ENCODE measurements around the gene TKTL1.

Gene TKTL1

GRCh38 chrX:154365052-154365600, 69.5 kb downstream of the TKTL1 start:
- no peak for DNase-seq

GRCh38 chrX:154365997-154366665, 70.5 kb downstream of the TKTL1 start:
- no peak for DNase-seq

GRCh38 chrX:154366666-154367055, 71.1 kb downstream of the TKTL1 start:
- no peak for DNase-seq

DNA sequence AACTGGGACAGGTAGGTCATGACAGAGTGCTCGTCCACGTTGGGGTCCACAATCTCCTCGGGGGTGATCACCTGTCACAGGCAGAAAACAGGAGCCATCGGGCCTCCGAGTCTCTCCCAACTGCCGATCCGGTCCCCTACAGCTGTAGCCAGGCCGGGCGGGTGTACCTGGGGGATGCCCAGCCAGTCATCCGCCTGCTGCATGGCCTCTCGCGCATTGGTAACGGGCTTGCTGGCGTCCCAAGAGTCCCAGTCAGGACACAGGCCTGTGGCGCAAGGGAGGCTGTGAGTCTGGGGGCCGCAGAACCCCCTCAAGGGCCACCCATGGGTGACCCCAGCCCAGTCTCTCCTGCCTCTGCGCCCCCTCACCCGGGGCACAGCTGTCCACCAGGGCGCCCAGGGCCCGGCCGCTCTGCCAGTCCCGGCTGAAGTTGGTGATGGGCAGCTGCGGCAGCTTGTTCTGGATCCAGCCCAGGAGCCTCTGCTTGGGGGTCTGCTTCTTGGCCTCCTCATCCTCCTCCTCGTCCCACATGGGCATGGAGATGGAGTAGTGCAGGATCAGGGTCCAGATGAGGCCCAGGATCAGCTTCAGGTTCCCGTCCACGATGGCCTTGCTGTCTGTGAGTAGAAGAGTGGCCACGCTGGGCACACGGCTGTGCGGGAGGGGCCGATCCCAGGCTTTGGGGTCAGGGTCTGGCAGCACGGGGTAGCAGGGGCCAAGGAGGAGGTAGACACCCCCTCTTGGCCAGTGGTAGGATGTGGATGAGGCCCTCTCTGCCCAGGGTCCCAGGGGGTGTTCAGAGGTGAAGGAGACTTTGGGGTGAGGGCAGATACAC, 72.1 kb downstream of the TKTL1 start:
- DNase-seq, result no peak

DNA sequence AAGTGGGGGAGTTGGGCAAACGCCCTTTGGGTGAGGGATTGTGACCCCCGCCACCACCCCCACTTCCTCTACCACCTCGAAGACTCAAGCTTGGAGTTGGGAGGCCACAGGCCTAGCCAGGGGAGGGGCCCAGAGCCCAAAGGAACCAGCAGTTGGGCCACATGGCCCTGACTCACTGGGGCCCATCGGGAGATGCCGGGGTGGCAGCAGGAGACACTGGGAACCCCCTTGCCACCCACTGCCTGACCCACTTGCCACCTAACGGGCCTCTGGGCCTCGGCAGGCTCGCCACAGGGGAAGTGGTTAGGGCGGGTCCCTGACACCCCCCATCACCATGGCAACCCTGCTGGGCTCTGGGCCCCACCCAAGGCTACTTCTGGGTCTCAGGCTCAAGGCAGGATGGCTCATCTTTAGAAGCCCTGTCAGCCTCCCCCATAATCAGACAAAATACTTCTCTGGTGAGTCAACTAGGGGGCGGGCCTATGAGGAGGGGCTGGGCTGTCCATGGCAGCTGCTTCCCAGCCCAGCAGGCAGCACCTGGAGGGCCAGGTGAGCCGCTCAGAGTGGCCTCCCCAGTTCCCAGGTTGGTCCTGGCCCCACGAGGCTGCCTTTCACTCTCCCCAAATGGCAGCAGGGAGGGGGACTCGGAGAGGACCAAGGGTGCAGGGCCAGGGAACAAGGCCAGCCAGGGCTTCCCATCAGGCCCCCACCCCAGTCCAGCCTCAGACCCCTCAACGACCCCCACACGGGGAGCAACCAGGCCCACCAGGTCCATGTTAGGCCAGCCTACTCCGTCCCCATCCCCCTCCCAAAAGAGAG, 73.2 kb downstream of the TKTL1 start:
- DNase-seq, result no peak

DNA sequence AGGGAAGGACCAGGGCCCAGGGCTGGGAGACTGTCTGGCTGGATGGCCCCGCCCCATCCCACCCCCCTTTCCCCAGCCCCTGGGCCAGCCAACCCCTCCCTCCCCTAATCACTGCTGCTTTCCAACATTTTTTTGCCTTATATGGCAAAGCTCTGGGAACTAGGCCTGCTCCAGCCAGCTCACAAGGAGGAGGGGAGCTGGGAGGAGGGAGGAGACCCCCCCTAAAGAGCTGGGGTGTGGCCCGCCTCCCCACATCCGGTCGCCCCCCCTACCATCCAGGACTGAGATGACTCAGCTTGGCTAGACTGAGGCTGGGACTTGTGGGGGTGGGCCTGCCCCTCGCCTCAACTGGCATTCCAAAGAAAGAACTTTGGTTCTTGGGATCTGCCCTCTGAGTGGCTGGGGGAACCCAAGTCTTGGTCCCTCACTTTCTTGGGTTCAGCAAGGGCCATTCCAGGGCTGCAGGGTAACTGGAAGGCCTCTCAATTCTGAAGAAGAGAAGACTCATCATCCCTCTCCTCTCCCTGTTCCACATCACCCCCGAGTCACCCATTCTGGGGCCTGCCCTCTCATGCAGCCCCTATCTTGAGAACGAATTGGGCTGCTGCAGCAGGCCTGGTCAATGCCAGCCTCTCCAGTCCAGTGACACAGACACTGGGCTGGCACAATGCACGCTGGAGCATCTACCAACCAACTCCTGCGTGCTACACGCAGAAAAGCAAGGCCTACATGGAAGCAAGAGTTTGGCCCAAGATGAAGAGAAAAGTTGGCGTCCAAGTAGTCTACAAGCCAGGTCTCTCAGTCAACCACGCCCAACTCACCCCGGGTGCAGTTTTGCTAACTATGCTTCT, 74.1 kb downstream of the TKTL1 start:
- no peak for DNase-seq

GRCh38 chrX:154370300-154371016, 74.9 kb downstream of the TKTL1 start:
- no peak for DNase-seq

- DNase-seq, result no peak
Measured at GRCh38 chrX:154371017-154371788, 75.6 kb downstream of the TKTL1 start.

DNA sequence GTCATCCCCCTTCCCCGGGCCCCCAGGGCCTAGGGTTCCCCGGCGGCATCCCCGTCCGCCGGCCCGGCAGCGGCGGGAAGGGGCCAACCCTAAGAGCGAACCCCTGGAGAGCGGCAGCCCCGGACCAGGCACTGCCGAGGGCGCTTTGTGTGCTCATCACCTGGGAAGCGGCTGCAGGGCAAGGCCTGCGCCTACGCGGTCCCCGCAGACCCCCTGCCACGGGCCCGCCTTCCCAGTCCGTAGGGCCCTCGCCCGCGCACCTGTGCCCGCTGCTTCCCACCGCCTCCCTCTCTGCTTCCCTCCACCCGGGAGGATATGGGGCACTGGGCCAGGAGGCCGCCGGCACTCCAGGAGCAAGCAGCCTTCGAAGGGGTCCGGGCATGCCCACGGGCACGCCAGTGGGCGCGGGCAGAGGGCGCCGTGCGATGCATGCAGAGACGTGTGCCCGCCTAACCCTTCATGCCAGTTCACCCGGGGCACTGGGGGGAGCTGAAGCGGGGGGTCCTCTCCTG, 76.2 kb downstream of the TKTL1 start:
- no peak for DNase-seq

DNA sequence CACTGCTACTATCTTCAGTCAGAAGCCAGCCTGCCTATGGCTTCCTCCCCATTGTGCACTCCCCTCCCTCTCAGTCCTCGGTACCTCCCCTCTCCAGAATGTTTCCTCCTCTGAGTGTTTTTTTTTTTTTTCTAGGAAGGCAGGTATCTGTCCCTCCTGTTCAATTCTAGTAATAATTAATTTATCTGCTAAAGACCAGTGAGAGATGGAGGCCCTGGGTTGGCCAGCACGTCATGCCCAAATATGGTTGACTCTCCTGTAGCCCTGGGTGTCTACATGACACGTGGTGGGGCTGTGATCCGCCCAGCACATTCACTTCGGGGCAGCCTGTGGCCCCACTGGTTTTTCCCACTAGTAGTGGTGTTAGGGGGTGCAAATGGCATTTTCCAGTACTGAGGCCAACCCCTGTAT, 77.0 kb downstream of the TKTL1 start:
- no peak for DNase-seq

DNA sequence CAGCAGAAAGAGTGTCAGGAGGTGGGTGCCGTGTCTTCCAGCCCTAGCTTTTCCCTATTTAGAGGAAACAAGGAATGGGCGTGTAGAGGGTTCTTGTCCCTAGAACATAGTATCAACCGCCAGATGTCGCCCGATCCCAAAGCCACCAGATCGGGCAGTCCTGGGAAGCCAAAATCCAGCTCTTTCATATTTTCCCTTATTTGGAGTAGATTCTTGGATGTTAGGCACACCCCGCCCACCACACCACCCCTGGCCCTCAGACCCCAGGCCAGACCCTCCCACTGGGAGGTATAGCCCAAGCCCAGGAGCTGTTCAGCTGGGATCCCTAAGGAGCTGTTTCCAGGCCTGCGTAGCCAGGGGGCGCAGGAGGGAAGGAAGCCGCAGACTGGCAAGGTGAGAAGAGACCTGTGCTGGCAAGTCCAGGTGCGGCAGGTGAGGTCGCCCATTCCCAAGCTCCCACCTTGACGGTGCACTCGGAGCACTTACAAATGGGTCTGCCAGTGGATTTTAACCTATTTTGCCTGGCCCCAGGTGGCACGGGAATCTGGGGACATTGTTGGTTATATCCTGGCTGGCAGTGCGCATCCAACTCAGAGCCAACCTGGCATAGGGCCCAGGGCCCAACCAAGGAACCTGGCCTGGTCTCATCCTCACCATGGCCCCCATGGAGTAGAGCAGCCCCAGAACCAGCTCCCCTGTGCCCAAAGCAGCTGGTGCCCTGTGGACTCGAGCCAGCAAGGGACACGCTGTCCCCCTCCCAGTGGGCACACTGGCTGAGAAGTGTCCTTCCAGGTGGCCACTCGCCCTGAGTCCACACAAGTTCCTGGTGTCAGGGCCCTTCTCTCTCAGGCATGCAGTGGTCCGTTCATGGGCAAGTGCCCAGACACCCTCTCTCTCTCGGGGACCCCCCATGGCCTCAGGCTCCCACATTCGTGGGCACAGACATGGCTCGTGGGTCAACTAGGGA, 78.0 kb downstream of the TKTL1 start:
- peak; percentile 20 for DNase-seq

DNA sequence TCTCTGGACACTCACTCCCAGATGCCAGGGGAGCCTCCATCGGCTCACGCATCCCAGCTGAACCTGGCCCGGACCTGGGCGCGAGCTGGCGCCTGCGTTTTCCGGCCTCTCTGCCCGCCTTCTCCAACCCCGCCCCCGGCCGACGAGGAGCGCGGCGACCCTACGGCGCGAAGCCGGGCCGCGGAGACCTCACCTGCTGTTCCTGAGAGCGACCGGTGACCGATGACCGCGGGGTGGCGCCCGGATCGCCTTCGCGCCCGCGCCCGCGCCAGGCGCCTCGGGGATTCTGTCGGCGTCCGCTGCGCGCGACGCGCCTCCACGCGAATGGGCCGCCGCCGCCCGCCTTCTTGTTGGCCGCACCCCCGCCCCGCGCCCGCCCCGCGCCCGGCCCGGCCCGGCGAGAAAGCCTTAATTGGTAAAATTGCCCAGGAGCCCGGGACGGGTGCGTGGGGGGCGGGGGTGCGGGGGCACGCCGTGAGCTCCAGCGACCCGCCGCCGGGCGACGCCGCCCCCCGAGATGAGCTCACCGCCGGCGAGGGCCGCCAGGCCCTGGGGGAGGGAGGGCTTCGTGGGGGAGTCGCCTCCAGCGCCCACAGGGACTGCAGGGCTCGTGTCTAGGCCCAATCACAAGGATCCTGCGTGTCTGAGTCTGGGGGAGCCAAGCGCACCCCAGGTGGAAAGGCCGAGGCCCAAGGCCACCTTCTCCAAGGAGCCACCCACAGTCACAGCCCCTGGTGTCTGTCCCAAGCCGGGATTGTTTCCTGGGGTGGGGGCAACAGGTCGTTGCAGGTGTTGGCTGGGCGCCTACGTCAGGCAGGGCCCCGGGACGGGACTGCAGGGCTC, 78.9 kb downstream of the TKTL1 start, which contains the start of gene FLNA:
Gene FLNA, minus strand, starts transcription at position 322 of the 843 bp plus-strand sequence. CDS start 3,389 bp downstream, outside the sequence.
- no peak for DNase-seq

GRCh38 chrX:154375156-154375504, 79.5 kb downstream of the TKTL1 start:
- no peak for DNase-seq

- no peak for DNase-seq
Measured at GRCh38 chrX:154376774-154377173, 81.2 kb downstream of the TKTL1 start.

- no peak for DNase-seq
Measured at GRCh38 chrX:154378059-154378798, 82.6 kb downstream of the TKTL1 start.

- peak; percentile 64 for DNase-seq
Measured at GRCh38 chrX:154378799-154379568, 83.4 kb downstream of the TKTL1 start, which contains the start of gene EMD. TSS of gene EMD (plus strand) at chrX:154379295. CDS start at chrX:154379485, 190 bp downstream.

GRCh38 chrX:154379569-154379951, 84.0 kb downstream of the TKTL1 start:
- no peak for DNase-seq
